IPS DF 6.9 (cell line): ENCODE results near the gene MPPED1.

Experiments used
- DNase-seq: peaks from one replicate; pipeline ENCODE4 v3.0.0-alpha.2; 2013; ENCODE audit warnings: low read depth, low spot score
- H3K27ac ChIP-seq: one replicate; pipeline ENCODE4 v1.5.1; 2013; ENCODE audit warnings: low read length, control low read depth
- H3K27me3 ChIP-seq: 2 replicates; pipeline ENCODE4 v1.6.1; 2013; ENCODE audit warnings: mild to moderate bottlenecking, low read length; ENCODE audit not compliant: control insufficient read depth, insufficient read depth
- H3K36me3 ChIP-seq: 2 replicates; pipeline ENCODE4 v1.6.1; 2013; ENCODE audit warnings: low read length; ENCODE audit not compliant: control insufficient read depth, insufficient read depth
- H3K4me1 ChIP-seq: 2 replicates; pipeline ENCODE4 v1.6.1; 2013; ENCODE audit warnings: low read length; ENCODE audit not compliant: control insufficient read depth, insufficient read depth
- H3K4me3 ChIP-seq: 2 replicates; pipeline ENCODE4 v1.5.1; 2013; ENCODE audit warnings: mild to moderate bottlenecking, low read length
- H3K9me3 ChIP-seq: 2 replicates; pipeline ENCODE4 v1.6.1; 2013; ENCODE audit warnings: low read length, inconsistent platforms; ENCODE audit not compliant: control insufficient read depth, insufficient read depth
- WGBS: extraction: QIAGEN DNeasy Blood & Tissue Kit; methylation state at CpG from one replicate; pipeline ENCODE4 v1.1.7; 2013; ENCODE audit warnings: mixed read lengths, missing lambda C conversion rate; ENCODE audit not compliant: insufficient read length, insufficient coverage; 5-methylcytosine and 5-hydroxymethylcytosine counted together

MPPED1 gene

GRCh38 chr22:43541462-43542407 lies 129.9 kb downstream of the MPPED1 start:
- no peak for DNase-seq
- Histone ChIP-seq H3K36me3 (no peaks in the 10 kb centered on the region; the same call in 1 of the 2 replicates), H3K27ac (no peak overlapping the region), H3K4me3 (no peak overlapping the region), H3K27me3 (no peaks in the 10 kb centered on the region), H3K9me3 (0 out of 2 replicates have a peak, but pooled peaks cover 1% of the 10 kb centered on the region), H3K4me1 (no peaks in the 10 kb centered on the region; the same call in 1 of the 2 replicates)
- WGBS: no CpG with 5 or more reads among the region's 18 CpGs

- Histone ChIP-seq H3K27me3 (no peaks in the 10 kb centered on the region), H3K27ac (no peak overlapping the region), H3K4me1 (no peaks in the 10 kb centered on the region; the same call in 1 of the 2 replicates), H3K9me3 (no peaks in the 10 kb centered on the region), H3K4me3 (no peak overlapping the region), H3K36me3 (no peaks in the 10 kb centered on the region; the same call in 1 of the 2 replicates)
- no peak for DNase-seq
- no CpG with 5 or more reads among the region's 23 CpGs for WGBS
Measured at GRCh38 chr22:43542681-43543521, 131.1 kb downstream of the MPPED1 start.

- no peak for DNase-seq
- Histone ChIP-seq H3K9me3 (no peaks in the 10 kb centered on the region), H3K27me3 (no peaks in the 10 kb centered on the region), H3K4me1 (no peaks in the 10 kb centered on the region; the same call in 1 of the 2 replicates), H3K4me3 (no peak overlapping the region), H3K36me3 (no peaks in the 10 kb centered on the region; the same call in 1 of the 2 replicates), H3K27ac (no peak overlapping the region)
- WGBS: no CpG with 5 or more reads among the region's 12 CpGs
Measured at GRCh38 chr22:43543522-43544288, 131.9 kb downstream of the MPPED1 start.

GRCh38 chr22:43544289-43544673 lies 132.5 kb downstream of the MPPED1 start:
- Histone ChIP-seq H3K4me3 (no peak overlapping the region), H3K27me3 (no peaks in the 10 kb centered on the region), H3K4me1 (no peaks in the 10 kb centered on the region; the same call in 1 of the 2 replicates), H3K27ac (no peak overlapping the region), H3K9me3 (no peaks in the 10 kb centered on the region), H3K36me3 (no peaks in the 10 kb centered on the region; the same call in 1 of the 2 replicates)
- DNase-seq: no peak
- WGBS: no CpG with 5 or more reads among the region's 4 CpGs

GRCh38 chr22:43546186-43546585 lies 134.4 kb downstream of the MPPED1 start:
- Histone ChIP-seq H3K4me3 (no peak overlapping the region), H3K27ac (no peak overlapping the region), H3K9me3 (no peaks in the 10 kb centered on the region), H3K4me1 (no peaks in the 10 kb centered on the region), H3K36me3 (no peaks in the 10 kb centered on the region), H3K27me3 (no peaks in the 10 kb centered on the region)
- DNase-seq: no peak
- WGBS: no CpG with 5 or more reads among the region's 5 CpGs

- Histone ChIP-seq H3K9me3 (no peaks in the 10 kb centered on the region), H3K27ac (no peak overlapping the region), H3K4me3 (no peak overlapping the region), H3K36me3 (no peaks in the 10 kb centered on the region), H3K4me1 (no peaks in the 10 kb centered on the region), H3K27me3 (no peaks in the 10 kb centered on the region)
- no peak for DNase-seq
- no CpG with 5 or more reads among the region's 14 CpGs for WGBS
Measured at GRCh38 chr22:43550024-43550620, 138.3 kb downstream of the MPPED1 start.

GRCh38 chr22:43550672-43551071 lies 138.9 kb downstream of the MPPED1 start:
- Histone ChIP-seq H3K36me3 (no peaks in the 10 kb centered on the region), H3K4me1 (no peaks in the 10 kb centered on the region), H3K27me3 (no peaks in the 10 kb centered on the region), H3K27ac (no peak overlapping the region), H3K4me3 (no peak overlapping the region), H3K9me3 (no peaks in the 10 kb centered on the region)
- DNase-seq: no peak
- WGBS: no CpG with 5 or more reads among the region's 6 CpGs

- DNase-seq: no peak
- Histone ChIP-seq H3K4me1 (no peaks in the 10 kb centered on the region), H3K36me3 (no peaks in the 10 kb centered on the region), H3K4me3 (no peak overlapping the region), H3K27ac (no peak overlapping the region), H3K9me3 (no peaks in the 10 kb centered on the region), H3K27me3 (no peaks in the 10 kb centered on the region)
- WGBS: no CpG with 5 or more reads among the region's 16 CpGs
Measured at GRCh38 chr22:43553451-43554258, 141.8 kb downstream of the MPPED1 start.

- Histone ChIP-seq H3K9me3 (no peaks in the 10 kb centered on the region), H3K36me3 (no peaks in the 10 kb centered on the region), H3K4me1 (no peaks in the 10 kb centered on the region), H3K27me3 (no peaks in the 10 kb centered on the region), H3K27ac (no peak overlapping the region), H3K4me3 (no peak overlapping the region)
- WGBS: no CpG with 5 or more reads among the region's 6 CpGs
- no peak for DNase-seq
Measured at GRCh38 chr22:43554259-43554636, 142.4 kb downstream of the MPPED1 start.
